HCT116 (cell line): ENCODE measurements around the gene ANKRD36C. TPM values are rescaled to one million over a fixed set of nuclear protein-coding genes. Genes with fewer than 3 reads are reported as not detected.
"Not testable (repeated sequence)": the region's sequence is repeated elsewhere in the genome, so short reads cannot be mapped to it uniquely, and the experiment has no call there.

Experiments
- ATAC-seq: fragments of 200-7000 bp; cut with Tn5 transposase; 2 replicates; pipeline ENCODE4 v1.9.1; 2020; ENCODE audit warnings: mild to moderate bottlenecking, moderate library complexity
- BruUV-seq: library from RNA; stranded (reverse); fragments of 400-500 nt; replicated peaks from 2 replicates; lab custom pipeline; 2021; lab: Mats Ljungman, UMichigan
- CTCF ChIA-PET: fragments of 300-600 bp; sonication (Branson Sonifier 250); formaldehyde crosslinking; loops from one replicate; lab custom pipeline; 2021; ENCODE audit warnings: antibody characterized with exemption; lab: Charles Lee
- POLR2A ChIA-PET: fragments of 300-600, 350-600 bp; sonication (Branson Sonifier 250); formaldehyde crosslinking; loops from one replicate; lab custom pipeline; 2021; ENCODE audit warnings: antibody characterized with exemption; lab: Charles Lee
- RAD21 ChIA-PET, 2 experiments: fragments of 300-600 bp; sonication (Branson Sonifier 250); formaldehyde crosslinking; loops; one replicate each; lab custom pipeline; 2023; ENCODE audit warnings: low total read pairs in 2 of 2; ENCODE audit not compliant: uncharacterized antibody in 2 of 2, unreplicated experiment in 2 of 2, low non-redundant PET in 1 of 2; lab: Charles Lee
- DNase-seq: peaks from one replicate; pipeline ENCODE4 v3.0.0-alpha.2; 2010; ENCODE audit warnings: low read depth, low spot score
- H2AFZ ChIP-seq: fragments of 200-600 bp; shearing (Covaris generic), sonication (generic); 2 replicates; pipeline ENCODE4 v1.6.1; 2017; ENCODE audit warnings: low read depth, mixed run types, mixed read lengths, antibody characterized with exemption, low read length; ENCODE audit not compliant: poor library complexity, severe bottlenecking
- H3K27ac ChIP-seq: 2 replicates; pipeline ENCODE4 v1.5.1; 2012; ENCODE audit warnings: low read depth, low read length
- H3K27me3 ChIP-seq: fragments of 200-600 bp; sonication (generic); 2 replicates; pipeline ENCODE4 v1.6.1; 2016; ENCODE audit warnings: mixed run types, low read length, mixed read lengths; ENCODE audit not compliant: insufficient read depth
- H3K36me3 ChIP-seq, 2 experiments: fragments of 200-500 bp in 1 of 2; fragments of 200-600 bp in 1 of 2; sonication (Bioruptor generic) in 1 of 2; sonication (generic) in 1 of 2; 2 replicates each; pipeline versions ENCODE4 v1.5.1 to v1.6.1; 2014 to 2016; ENCODE audit warnings: low read length in 2 of 2, inconsistent platforms in 1 of 2, mixed read lengths in 1 of 2, mixed run types in 1 of 2; ENCODE audit not compliant: insufficient read depth in 2 of 2, control insufficient read depth in 1 of 2
- H3K4me1 ChIP-seq, 2 experiments: fragments of 200-600 bp in 1 of 2; sonication (generic) in 1 of 2; 2 replicates each; pipeline versions ENCODE4 v1.5.1 to v1.6.1; 2012 to 2017; ENCODE audit warnings: low read length in 2 of 2, inconsistent platforms in 1 of 2, mild to moderate bottlenecking in 1 of 2, mixed read lengths in 1 of 2, mixed run types in 1 of 2, moderate library complexity in 1 of 2; ENCODE audit not compliant: insufficient read depth in 2 of 2, control insufficient read depth in 1 of 2
- H3K4me2 ChIP-seq: fragments of 200-600 bp; sonication (generic); 2 replicates; pipeline ENCODE4 v1.6.1; 2017; ENCODE audit warnings: mixed run types, low read length, mixed read lengths
- H3K4me3 ChIP-seq, 2 experiments: fragments of 200-600 bp in 1 of 2; sonication (generic) in 1 of 2; replicated peaks in 1 of 2; 2 replicates each; pipeline ENCODE4 v1.5.1; 2011 to 2016; ENCODE audit warnings: low read length in 2 of 2, control low read depth in 1 of 2, low read depth in 1 of 2, mild to moderate bottlenecking in 1 of 2, mixed read lengths in 1 of 2, mixed run types in 1 of 2
- H3K79me2 ChIP-seq: fragments of 200-600 bp; sonication (generic); 2 replicates; pipeline ENCODE4 v1.6.1; 2017; ENCODE audit warnings: mild to moderate bottlenecking, mixed run types, low read length, moderate library complexity, mixed read lengths; ENCODE audit not compliant: insufficient read depth
- H3K9ac ChIP-seq: fragments of 200-600 bp; sonication (generic); 2 replicates; pipeline ENCODE4 v1.6.1; 2016; ENCODE audit warnings: low read length, mixed read lengths
- H3K9me2 ChIP-seq: fragments of 200-600 bp; sonication (generic), shearing (Covaris generic); 2 replicates; pipeline ENCODE4 v1.6.1; 2017; ENCODE audit warnings: mixed run types, mild to moderate bottlenecking, moderate library complexity; ENCODE audit not compliant: insufficient read depth
- H3K9me3 ChIP-seq, 2 experiments: fragments of 200-500 bp in 1 of 2; fragments of 200-600 bp in 1 of 2; sonication (Bioruptor generic) in 1 of 2; sonication (generic) in 1 of 2; 2 replicates each; pipeline ENCODE4 v1.6.1; 2014 to 2017; ENCODE audit warnings: low read length in 2 of 2, mixed read lengths in 2 of 2, inconsistent platforms in 1 of 2, low read depth in 1 of 2, mild to moderate bottlenecking in 1 of 2, mixed run types in 1 of 2, moderate library complexity in 1 of 2; ENCODE audit not compliant: control insufficient read depth in 1 of 2, insufficient read depth in 1 of 2
- H4K20me1 ChIP-seq: fragments of 200-600 bp; sonication (generic), shearing (Covaris generic); 2 replicates; pipeline ENCODE4 v1.6.1; 2017; ENCODE audit warnings: mixed run types, mild to moderate bottlenecking, moderate library complexity; ENCODE audit not compliant: insufficient read depth
- EGR1 ChIP-seq: IDR thresholded peaks from 2 replicates; pipeline ENCODE4 v1.6.1; 2012; ENCODE audit warnings: low read depth
- EZH2phosphoT487 ChIP-seq: fragments of 200-600 bp; IDR thresholded peaks from 2 replicates; pipeline ENCODE4 v1.6.1; 2018; ENCODE audit warnings: antibody characterized with exemption, borderline replicate concordance
- POLR2AphosphoS5 ChIP-seq: IDR thresholded peaks from 2 replicates; pipeline ENCODE4 v1.6.1; 2011; ENCODE audit warnings: mild to moderate bottlenecking, low read depth, low read length, moderate library complexity
- RAD21 ChIP-seq: IDR thresholded peaks from 2 replicates; pipeline ENCODE4 v1.6.1; 2012; ENCODE audit warnings: low read depth, mild to moderate bottlenecking
- SP1 ChIP-seq: IDR thresholded peaks from 2 replicates; pipeline ENCODE4 v1.6.1; 2012; ENCODE audit warnings: low read depth
- TCF7L2 ChIP-seq: IDR thresholded peaks from 2 replicates; pipeline ENCODE4 v1.7.0; 2011; ENCODE audit warnings: borderline replicate concordance, inconsistent platforms; ENCODE audit not compliant: insufficient read depth, insufficient read length; ENCODE audit errors: extremely low read depth
- ZFX ChIP-seq: fragments of 450-650 bp; IDR thresholded peaks from 2 replicates; pipeline ENCODE4 v1.6.1; 2017
- intact Hi-C: fragments of 100-400 bp; cut with micrococcal nuclease; formaldehyde crosslinking; loops from 2 replicates; pipeline ENCODE4 v1.10.0; 2022
- total RNA-seq: library from RNA; stranded (reverse); gene quantifications from one replicate; pipeline ENCODE4 v1.2.1, GENCODE V29; 2021; ENCODE audit not compliant: unreplicated experiment
- TF ChIP-seq, protein P1 (sequence below), 3 experiments: fragments of 200-600 bp in 1 of 3; sonication (generic) in 1 of 3; IDR thresholded peaks in 2 of 3; conservative IDR thresholded peaks in 1 of 3; 2 replicates each; pipeline ENCODE4 v1.5.1; 2012 to 2017; ENCODE audit warnings: low read depth in 2 of 3, low read length in 2 of 3, antibody characterized with exemption in 1 of 3, borderline replicate concordance in 1 of 3, control low read depth in 1 of 3, mild to moderate bottlenecking in 1 of 3, mixed read lengths in 1 of 3, mixed run types in 1 of 3, moderate library complexity in 1 of 3; ENCODE audit not compliant: insufficient read depth in 1 of 3
- TF ChIP-seq, protein P2 (sequence below): IDR thresholded peaks from 2 replicates; pipeline ENCODE4 v1.6.1; 2011; ENCODE audit warnings: mild to moderate bottlenecking, low read length, moderate library complexity; ENCODE audit not compliant: insufficient replicate concordance; ENCODE audit errors: extremely low read depth

ANKRD36C gene
- total RNA-seq, 1 experiment from 2014 or later: 17.7 TPM

DNA sequence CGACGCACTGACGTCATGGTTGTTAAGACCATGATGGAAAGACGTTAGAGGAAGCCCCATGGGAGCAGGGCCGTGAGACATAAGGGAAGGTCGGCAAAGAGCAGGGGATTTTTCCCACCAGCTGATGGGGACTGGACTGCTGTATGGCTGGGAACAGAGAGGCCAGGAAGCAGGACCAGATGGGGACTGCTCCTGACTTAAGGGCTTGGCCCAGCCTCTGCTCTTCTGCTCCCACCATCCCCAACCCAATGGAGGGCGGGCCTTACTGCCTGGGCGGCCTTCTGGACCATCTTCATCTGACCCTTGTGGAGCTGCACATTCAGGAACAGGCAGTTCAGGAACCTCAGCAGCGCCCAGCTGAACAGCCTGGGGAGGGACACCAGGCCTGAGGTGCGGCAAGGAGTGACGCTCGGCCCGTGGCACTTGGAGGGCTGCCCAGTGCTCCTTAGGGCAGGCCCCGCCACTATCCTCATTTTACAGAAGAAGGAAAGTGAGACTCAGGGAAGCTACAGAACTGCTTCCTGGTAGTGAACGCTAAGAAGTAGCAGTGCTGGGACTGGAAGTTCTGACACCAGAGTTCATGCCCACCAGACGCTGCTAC lies 36.2 kb upstream of the ANKRD36C start:
- H2AFZ ChIP-seq, H3K27ac ChIP-seq, H3K27me3 ChIP-seq, H3K9me2 ChIP-seq, CTCF ChIA-PET, BruUV-seq, H3K79me2 ChIP-seq, H3K9me3 ChIP-seq, ATAC-seq, POLR2A ChIA-PET, H3K9ac ChIP-seq, H4K20me1 ChIP-seq, H3K4me3 ChIP-seq, intact Hi-C loops, DNase-seq, H3K4me2 ChIP-seq, H3K4me1 ChIP-seq, H3K36me3 ChIP-seq, RAD21 ChIA-PET: not testable (repeated sequence)

DNA sequence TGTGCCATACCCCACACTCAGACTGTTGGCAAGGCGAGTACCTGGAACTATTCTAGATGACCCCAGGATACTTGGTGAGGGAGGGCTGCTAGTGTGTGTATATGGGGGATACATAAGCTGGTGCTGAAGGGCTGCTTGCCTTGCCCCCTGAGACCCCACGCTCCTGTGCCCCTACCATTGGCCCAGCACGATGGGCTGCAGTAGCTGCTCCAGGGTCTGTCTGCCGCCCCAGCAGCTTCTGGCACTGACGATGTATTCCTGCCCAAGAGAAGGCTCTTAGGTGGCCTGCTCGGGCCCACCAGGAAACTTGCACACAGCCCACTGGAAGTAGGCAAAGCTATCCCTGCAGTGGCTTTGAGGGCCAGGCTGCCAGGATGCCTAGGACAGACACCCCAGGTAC lies 34.1 kb upstream of the ANKRD36C start:
- H3K9ac ChIP-seq, ATAC-seq, POLR2A ChIA-PET, DNase-seq, H3K79me2 ChIP-seq, H3K27me3 ChIP-seq, BruUV-seq, H3K9me3 ChIP-seq, intact Hi-C loops, H3K4me1 ChIP-seq, H3K4me3 ChIP-seq, H3K27ac ChIP-seq, CTCF ChIA-PET, RAD21 ChIA-PET, H3K4me2 ChIP-seq, H3K9me2 ChIP-seq, H2AFZ ChIP-seq, H4K20me1 ChIP-seq, H3K36me3 ChIP-seq: not testable (repeated sequence)

DNA sequence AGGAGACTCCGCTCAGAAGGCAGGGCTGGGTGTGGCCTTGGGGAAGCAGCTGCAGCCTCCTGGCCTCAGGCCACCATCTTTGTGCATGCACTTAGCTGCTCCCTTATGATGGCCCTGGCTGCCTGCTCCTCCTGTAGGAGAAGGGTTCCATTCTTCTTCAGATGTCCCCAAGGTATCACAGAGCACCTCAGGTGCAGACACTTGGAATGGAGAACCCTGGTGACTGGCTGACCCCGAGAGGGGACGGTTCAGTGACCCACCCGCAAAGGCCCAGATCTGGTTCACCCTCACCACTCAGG lies 33.5 kb upstream of the ANKRD36C start:
- H4K20me1 ChIP-seq: no peaks in the 10 kb centered on the region
- H3K79me2 ChIP-seq: no peaks in the 10 kb centered on the region
- intact Hi-C loops: no loop called here
- no peaks in the 10 kb centered on the region for H3K36me3 ChIP-seq
- no peak overlapping the region for H3K4me3 ChIP-seq
- RAD21 ChIA-PET: no interaction called here
- H2AFZ ChIP-seq: no peak overlapping the region
- DNase-seq (no peak), ATAC-seq (no peak)
- CTCF ChIA-PET: no interaction called here
- H3K9ac ChIP-seq: no peak overlapping the region
- H3K27me3 ChIP-seq: no peaks in the 10 kb centered on the region
- H3K9me2 ChIP-seq: no peaks in the 10 kb centered on the region
- POLR2A ChIA-PET: no interaction called here
- no peaks in the 10 kb centered on the region for H3K4me1 ChIP-seq
- no peak overlapping the region for H3K27ac ChIP-seq
- H3K4me2 ChIP-seq: no peak overlapping the region
- BruUV-seq: no TSS peak
- H3K9me3 ChIP-seq: no peaks in the 10 kb centered on the region
- TF ChIP-seq, protein P1, sequence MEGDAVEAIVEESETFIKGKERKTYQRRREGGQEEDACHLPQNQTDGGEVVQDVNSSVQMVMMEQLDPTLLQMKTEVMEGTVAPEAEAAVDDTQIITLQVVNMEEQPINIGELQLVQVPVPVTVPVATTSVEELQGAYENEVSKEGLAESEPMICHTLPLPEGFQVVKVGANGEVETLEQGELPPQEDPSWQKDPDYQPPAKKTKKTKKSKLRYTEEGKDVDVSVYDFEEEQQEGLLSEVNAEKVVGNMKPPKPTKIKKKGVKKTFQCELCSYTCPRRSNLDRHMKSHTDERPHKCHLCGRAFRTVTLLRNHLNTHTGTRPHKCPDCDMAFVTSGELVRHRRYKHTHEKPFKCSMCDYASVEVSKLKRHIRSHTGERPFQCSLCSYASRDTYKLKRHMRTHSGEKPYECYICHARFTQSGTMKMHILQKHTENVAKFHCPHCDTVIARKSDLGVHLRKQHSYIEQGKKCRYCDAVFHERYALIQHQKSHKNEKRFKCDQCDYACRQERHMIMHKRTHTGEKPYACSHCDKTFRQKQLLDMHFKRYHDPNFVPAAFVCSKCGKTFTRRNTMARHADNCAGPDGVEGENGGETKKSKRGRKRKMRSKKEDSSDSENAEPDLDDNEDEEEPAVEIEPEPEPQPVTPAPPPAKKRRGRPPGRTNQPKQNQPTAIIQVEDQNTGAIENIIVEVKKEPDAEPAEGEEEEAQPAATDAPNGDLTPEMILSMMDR (IDR thresholded peaks at IDR 0.05 in 2 of 3, conservative IDR thresholded peaks at IDR 0.05 in 1 of 3; ENCODE audit: borderline replicate concordance in 1 of 3, insufficient read depth in 1 of 3, low read depth in 2 of 3, low read length in 2 of 3): no peak
- TF ChIP-seq ZFX (no peak), TCF7L2 (no peak), EGR1 (no peak), RAD21 (no peak), POLR2AphosphoS5 (no peak), SP1 (no peak), EZH2phosphoT487 (no peak)
- TF ChIP-seq, protein P2, sequence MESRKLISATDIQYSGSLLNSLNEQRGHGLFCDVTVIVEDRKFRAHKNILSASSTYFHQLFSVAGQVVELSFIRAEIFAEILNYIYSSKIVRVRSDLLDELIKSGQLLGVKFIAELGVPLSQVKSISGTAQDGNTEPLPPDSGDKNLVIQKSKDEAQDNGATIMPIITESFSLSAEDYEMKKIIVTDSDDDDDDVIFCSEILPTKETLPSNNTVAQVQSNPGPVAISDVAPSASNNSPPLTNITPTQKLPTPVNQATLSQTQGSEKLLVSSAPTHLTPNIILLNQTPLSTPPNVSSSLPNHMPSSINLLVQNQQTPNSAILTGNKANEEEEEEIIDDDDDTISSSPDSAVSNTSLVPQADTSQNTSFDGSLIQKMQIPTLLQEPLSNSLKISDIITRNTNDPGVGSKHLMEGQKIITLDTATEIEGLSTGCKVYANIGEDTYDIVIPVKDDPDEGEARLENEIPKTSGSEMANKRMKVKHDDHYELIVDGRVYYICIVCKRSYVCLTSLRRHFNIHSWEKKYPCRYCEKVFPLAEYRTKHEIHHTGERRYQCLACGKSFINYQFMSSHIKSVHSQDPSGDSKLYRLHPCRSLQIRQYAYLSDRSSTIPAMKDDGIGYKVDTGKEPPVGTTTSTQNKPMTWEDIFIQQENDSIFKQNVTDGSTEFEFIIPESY: no peak
